Mesenteric fat pad (tissue), 1 donor: ENCODE results near the gene PSMD7. TPM values are rescaled to one million over a fixed set of nuclear protein-coding genes. Genes with fewer than 3 reads are reported as not detected.
"Not testable (repeated sequence)": the region's sequence is repeated elsewhere in the genome, so short reads cannot be mapped to it uniquely, and the experiment has no call there.

Experiments used
- DNase-seq: peaks from one replicate; pipeline ENCODE4 v3.0.0-alpha.2; 2020; ENCODE audit warnings: low spot score
- total RNA-seq: library from RNA; stranded (reverse); fragmentation: NEBNext Ultra II Directional; extraction: Animal tissue kit (Norgen Biotek cat#: 25700); gene quantifications from one replicate; pipeline ENCODE4 v1.2.1, GENCODE V29; 2021
- donor health status: DM: yes; HTN: yes; CAD: no.

Gene PSMD7
- total RNA-seq, 1 donor from 2014 or later: 86.5 TPM

- no peak for DNase-seq
Observed at GRCh38 chr16:74296104-74296431, 546 bp upstream of the PSMD7 start.

DNA sequence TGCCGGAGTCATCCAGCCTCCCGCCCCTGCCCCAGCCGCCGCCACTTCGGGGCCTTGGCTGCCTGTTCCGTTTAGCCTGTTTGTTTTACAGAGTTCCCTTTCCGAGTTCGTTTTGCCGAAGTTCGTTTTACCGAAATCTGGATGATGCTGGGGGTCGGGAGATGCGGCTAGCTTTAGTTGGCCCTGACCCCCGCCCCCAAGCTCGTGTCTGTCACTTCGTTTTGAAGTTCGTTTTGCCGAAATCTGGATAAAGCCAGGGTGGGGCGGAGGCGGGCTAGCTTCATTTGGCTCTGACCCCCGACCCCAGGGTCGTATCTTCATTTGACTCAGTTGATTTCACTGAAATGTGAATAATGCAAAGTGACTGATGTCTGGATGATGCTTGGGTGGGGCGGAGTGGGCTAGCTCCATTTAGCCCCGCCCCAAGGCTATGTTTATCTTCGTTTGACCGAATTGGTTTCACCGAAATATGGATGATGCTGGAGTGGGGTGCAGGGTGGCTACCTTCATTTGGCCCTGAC, 591 bp downstream of the PSMD7 start:
- no peak for DNase-seq

- no peak for DNase-seq
Observed at GRCh38 chr16:74298104-74298503, 1.5 kb downstream of the PSMD7 start.

GRCh38 chr16:74302341-74302740, 5.7 kb downstream of the PSMD7 start:
- no peak for DNase-seq

DNA sequence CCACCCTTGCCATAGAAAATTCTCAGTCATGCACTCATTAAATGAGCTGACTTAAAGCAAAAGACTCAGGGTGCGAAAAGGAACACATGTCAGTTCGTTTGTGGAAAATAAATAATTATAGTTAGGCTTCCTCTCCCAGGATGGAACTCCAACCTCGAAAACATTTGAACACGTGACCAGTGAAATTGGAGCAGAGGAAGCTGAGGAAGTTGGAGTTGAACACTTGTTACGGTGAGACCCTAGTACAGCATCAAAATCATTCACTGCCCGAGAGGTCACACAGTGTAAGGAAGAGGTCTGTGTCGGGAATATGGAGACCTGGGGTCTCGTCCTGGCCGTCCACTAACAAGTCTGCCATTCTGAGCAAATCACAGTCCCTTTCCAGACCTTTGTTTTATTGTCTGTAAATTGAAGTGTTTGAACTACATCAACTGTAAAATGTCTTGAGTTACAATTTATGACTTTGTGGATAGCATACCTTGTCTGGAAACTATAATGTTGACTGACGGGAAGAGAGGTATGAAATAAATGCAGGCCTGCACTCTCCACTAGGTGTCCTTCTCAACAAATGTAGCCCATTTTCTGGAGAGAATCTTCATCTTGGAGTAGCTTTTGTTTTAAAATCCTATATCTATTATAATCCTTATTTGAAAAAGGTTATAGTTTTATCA, 7.7 kb downstream of the PSMD7 start:
- peak; percentile 33 for DNase-seq

- no peak for DNase-seq
Observed at GRCh38 chr16:74304835-74305176, 8.2 kb downstream of the PSMD7 start.

GRCh38 chr16:74305281-74305680, 8.7 kb downstream of the PSMD7 start:
- peak; percentile 43 for DNase-seq

GRCh38 chr16:74305978-74306784, 9.6 kb downstream of the PSMD7 start:
- no peak for DNase-seq

DNA sequence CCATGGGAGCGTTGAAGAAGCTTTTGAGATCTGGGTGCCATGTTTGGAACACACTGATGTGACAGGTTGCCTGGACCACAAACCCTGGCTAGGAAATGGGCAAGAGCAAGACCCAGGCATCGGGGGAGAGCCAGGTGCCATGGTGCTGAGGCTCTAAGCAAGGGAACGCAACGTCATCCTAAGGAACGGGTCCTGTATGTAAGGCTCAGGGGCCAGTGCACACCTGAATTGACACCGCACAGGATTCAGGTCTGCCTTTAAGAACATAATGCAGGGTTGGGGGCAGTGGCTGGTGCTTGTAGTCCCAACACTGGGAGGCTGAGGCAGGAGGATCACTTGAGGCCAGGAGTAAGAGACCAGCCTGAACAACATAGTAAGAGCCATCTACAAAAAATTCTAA, 10.8 kb downstream of the PSMD7 start:
- DNase-seq: no peak

- no peak for DNase-seq
Observed at GRCh38 chr16:74309789-74310781, 13.5 kb downstream of the PSMD7 start.

GRCh38 chr16:74315059-74315458, 18.4 kb downstream of the PSMD7 start:
- no peak for DNase-seq

DNA sequence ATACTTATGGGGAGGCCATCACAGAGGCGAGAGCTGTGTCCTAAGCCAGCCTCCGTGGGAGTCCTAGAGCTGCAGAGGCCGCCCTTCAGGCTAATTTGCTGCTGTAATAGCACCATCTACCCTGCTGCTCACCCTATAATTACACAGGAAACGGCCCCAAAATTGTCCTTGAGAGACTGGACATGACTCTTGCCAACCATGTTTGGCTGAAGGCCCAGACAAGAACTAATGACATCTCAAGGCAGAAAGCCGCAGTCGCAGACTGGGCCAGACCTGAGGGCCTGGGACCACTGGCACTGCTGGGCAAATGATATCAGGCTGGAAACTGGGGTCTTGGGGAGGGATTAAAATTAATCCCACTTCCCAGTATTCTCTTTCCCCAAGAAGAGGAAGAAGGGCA, 24.1 kb downstream of the PSMD7 start:
- peak; percentile 39 for DNase-seq

- DNase-seq: peak; percentile 59
Observed at GRCh38 chr16:74321356-74321755, 24.7 kb downstream of the PSMD7 start.

GRCh38 chr16:74322301-74322710, 25.7 kb downstream of the PSMD7 start:
- DNase-seq: no peak

DNA sequence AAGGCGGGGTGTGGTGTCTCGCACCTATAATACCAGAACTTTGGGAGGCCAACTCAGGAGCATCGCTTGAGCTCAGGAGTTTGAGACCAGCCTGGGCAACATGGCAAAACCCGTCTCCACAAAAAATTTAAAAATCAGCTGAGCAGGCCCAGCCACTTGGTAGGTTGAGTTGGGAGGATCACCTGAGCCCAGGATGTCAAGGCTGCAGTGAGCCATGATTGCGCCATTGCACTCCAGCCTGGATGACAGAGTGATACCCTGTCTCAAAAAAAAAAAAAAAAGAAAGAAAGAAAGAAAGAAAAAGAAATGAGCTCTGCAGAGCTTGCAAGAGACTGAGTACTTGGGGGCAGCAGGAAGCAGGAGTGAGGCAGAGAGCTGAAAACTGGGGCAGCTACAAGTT, 28.2 kb downstream of the PSMD7 start:
- DNase-seq: not testable (repeated sequence)

DNA sequence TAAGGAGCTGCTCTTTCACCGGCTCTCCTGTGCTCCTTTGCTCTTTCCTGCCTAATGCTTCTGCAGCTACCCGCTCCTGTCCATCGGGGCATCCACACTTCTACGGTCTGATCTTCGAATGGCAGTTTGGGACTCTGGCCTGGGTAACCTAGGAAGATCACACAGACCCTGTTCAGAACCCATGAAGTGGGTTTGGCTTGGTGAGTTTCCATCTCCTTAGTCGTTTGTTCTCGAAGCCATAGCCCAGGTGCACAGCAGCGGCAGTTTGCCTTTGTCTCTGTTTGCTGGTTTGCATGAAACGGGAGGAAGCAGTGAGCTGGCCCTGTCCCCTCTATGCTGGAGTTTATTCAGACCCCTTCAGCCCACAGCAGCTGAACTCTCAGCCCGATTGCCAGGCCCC, 29.0 kb downstream of the PSMD7 start:
- DNase-seq: peak; percentile 24

- not testable (repeated sequence) for DNase-seq
Observed at GRCh38 chr16:74328346-74328745, 31.7 kb downstream of the PSMD7 start.

DNA sequence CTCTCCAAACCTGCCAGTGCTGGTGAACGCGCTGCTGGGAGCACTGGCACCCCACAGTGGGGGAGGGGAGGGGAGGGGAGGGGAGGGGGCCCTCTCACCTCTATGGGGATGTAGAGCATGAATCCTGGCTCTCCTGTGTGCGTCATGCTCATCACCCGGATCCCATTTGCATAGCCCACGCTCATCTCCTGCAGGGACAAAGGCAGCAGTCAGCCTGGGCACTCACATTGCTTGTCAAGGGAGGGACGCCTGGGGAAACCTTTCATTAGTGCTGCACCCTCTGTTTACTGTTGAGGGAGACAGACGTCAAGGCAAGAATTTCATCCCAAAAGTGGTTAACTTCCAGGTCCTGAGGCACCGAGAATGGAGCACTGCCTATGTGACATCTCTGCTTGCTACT, 35.9 kb downstream of the PSMD7 start:
- DNase-seq: not testable (repeated sequence)

DNA sequence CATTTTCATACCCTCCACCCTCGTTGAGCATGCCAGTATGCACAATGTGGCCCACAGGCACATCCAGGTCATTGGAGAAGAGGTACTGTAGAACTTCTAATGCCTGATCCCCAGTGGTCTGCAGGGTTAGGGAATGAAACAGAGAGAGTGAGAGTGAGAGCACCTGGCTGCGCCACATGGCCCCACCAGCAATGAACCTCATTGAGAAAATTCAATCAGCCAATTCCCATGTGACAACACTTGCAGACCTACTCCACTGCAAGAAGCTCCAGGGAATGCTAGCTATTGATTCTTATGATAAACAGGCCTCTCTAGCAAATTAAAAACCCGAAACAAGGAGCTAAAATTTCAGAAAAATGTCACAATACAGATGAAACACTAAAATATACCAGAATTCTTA, 40.9 kb downstream of the PSMD7 start:
- not testable (repeated sequence) for DNase-seq

DNA sequence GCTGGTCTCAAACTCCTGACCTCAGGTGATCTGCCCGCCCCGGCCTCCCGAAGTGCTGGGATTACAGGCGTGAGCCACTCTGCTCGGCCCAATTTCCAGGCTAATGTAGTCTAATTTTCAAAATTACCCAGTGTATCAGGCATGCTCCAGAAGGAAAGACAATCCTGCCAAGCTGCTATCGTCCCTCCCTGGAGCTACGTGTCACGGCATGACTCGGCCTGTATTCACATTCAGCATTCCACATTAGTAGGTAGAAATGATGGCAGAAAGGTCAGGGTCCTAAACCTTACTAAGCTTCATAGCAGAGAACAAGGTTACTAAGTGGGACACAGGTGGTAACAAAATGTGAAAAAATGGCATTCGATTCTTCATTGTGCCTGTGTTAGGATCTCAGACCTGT, 42.6 kb downstream of the PSMD7 start:
- not testable (repeated sequence) for DNase-seq

- DNase-seq: not testable (repeated sequence)
Observed at GRCh38 chr16:74353038-74353437, 56.4 kb downstream of the PSMD7 start.
